GM19240 (cell line): Measurements from ENCODE around the gene SH3BP5L.
"Not testable (repeated sequence)": the region's sequence is repeated elsewhere in the genome, so short reads cannot be mapped to it uniquely, and the experiment has no call there.

Experiments
- DNase-seq: peaks from one replicate; pipeline ENCODE4 v3.0.0; 2011; ENCODE audit warnings: low spot score; ENCODE audit not compliant: insufficient read length

Gene SH3BP5L

DNA sequence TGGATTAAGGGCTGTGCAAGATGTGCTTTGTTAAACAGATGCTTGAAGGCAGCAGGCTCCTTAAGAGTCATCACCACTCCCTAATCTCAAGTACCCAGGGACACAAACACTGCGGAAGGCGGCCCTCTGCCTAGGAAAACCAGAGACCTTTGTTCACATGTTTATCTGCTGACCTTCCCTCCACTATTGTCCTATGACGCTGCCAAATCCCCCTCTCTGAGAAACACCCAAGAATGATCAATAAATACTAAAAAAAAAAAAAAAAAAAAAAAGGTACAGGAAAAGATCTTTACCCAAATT lies 5.0 kb upstream of the SH3BP5L start:
- not testable (repeated sequence) for DNase-seq

- no peak for DNase-seq
Measured at GRCh38 chr1:248828845-248829244, 3.1 kb upstream of the SH3BP5L start.

DNA sequence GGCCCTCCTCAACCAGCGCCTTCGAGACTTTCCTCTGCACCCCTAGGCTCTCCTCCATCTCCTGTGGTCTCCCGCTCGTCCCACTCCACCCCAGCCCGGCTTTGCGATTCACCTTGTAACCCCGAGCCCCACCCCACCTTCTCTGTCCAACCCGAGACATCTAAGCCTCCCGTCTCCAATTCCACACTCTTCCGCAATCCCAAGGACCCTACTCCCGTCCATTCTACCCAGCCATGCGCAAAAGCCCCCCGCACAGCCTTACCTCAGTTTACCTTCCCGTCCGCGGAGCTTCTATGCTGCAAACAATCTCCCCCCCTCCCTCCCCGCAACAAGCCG lies 174 bp downstream of the SH3BP5L start:
- DNase-seq: no peak

- no peak for DNase-seq
Measured at GRCh38 chr1:248825136-248825535, 579 bp downstream of the SH3BP5L start.

- no peak for DNase-seq
Measured at GRCh38 chr1:248824701-248825100, 1.0 kb downstream of the SH3BP5L start.

GRCh38 chr1:248824301-248824700 lies 1.4 kb downstream of the SH3BP5L start:
- DNase-seq: no peak

DNA sequence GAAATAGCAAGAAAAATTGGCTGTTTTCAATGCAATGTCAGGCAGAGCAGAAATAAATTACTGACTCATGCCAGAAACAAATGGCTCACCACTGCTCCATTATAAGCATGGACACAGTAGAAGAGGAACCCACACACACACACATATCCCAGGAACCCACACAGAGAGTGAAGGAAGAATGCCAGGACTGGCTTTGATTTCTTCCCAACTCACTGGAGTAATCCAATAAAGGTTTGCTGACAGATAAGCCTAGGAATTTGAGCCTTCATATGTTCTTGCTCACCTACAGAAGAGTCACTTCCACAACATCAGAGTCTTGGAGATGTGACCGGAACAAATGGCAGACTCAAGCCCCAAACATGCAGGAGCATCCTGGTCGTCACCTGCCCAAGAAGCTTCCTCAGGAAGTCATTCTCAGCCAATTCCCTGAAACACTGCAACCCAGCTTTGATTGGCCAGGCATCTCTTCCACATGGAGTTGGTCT lies 2.2 kb downstream of the SH3BP5L start:
- DNase-seq: no peak

DNA sequence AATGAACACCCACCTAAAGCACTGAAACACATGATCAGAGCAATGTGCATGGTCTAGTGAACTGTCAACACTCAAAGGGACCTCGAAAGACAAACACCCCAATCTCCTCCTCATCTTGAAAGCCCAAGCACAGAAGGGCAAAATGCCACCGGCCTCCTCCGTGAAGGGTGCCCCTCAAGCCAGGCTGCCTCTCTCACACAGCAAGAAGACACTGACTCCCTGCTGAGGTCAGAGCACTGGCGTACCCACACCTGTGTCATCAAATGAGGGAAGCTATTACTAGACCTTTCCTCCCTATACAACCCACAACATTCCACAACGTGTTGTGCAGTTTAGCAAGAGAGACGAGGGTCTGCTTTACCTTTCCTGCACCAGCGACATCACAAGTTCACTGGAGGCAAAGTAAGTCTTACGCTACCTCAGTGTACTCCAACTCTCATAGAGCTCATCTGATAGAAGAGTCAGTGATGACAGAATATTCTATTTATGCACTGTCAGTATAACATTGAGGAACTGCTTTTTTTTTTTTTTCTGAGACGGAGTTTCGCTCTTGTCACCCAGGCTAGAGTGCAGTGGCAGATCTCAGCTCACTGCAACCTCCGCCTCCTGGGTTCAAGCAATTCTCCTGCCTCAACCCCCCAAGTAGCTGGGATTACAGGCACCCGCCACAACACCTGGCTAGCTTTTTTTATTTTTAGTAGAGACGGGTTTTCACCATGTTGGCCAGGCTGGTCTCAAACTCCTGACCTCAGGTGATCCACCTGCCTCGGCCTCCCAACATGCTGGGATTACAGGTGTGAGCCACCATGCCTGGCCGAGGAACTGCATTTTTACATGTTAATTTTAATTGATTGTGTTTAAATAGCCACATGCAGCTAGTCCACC lies 3.3 kb downstream of the SH3BP5L start:
- DNase-seq: no peak

- no peak for DNase-seq
Measured at GRCh38 chr1:248821641-248822040, 4.1 kb downstream of the SH3BP5L start.

DNA sequence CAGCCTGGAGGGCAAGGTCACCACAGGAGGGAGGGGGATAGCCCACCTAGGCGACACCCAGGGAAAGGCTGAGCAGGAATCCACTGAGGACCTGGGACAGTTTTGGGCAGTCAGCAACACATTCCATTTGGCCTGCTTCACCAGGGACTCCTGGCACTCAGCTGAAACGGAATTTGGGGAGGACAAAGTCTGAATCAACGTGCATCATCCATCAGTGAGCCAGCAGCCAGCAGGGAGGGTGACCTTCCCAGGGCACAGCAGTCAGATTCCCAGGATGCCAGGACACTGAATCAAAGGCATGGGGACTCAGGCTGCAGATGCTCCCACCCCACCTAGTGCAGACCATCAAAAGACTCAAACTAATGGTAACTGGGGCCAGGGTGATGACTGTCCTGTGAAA lies 4.6 kb downstream of the SH3BP5L start:
- no peak for DNase-seq

- DNase-seq: no peak
Measured at GRCh38 chr1:248820041-248820585, 5.6 kb downstream of the SH3BP5L start.

DNA sequence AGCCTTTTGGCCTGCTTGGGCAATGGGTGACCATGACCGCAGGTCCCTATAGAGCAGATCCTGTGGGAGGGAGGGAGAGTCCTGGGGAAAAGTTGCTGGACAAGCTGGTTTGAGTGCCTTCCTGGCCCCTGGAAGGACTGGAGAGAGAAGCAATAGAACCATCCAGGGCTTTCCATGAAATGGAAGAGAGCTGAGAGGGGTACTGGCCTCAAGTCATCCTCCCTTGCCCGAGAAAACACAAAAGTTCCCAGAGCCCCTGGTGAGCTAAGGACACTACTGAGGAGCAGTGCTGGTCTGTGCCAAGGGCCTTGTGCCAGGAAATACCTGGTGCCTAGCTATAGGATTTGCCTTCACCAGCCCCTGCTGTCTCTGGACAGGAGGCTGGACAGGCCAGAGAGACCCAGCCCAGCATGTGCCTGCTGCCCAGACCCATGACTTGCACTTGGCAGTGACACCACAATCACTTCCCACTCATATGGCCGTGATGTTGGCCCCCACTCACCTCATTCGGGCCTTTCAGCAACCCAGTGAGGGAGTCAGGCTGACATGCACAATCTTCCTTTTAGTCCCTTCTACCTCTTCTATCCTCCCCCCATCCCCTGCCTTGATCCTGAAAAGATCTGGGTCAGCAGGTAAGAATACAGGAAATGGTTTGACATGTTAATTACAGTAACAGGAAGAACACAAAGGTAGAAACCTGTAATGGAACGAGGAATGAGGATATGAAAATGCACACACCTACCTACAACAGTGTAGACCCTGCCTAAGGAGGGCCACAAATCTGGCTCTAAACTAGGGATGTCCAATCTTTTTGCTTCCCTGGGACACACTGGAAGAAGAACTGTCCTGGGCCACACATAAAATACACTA lies 7.0 kb downstream of the SH3BP5L start:
- no peak for DNase-seq

GRCh38 chr1:248817065-248817464 lies 8.7 kb downstream of the SH3BP5L start:
- DNase-seq: no peak

- no peak for DNase-seq
Measured at GRCh38 chr1:248816042-248816851, 9.5 kb downstream of the SH3BP5L start.

DNA sequence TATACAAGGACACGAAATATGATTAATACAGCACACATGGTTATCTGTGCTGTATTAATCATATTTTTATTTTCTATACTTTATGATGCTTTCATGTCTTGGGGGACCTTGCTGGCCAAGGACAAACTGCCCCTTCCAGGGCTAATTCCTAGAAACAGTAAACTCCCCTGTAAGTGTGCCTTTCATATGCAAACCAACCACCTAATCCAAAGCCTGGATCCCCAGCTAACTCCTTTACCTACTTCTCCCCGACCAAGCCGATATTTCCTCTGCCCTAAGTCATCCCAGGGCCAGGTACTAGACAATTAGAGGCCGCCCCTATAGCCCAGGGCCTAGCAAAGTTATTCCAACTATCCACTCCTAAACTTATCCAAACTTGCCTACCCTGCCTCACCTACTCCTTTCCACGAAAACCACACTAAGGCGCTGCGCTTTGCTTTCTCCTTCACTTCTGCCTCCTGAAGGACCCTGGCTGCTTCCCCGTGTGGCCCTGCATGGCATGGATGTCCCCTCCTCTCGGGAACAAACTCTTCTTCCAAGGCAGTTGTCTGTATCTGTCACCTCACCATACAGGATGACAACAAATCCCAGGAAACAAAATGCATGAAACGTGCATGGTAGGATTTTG lies 10.2 kb downstream of the SH3BP5L start:
- DNase-seq: no peak

- DNase-seq: no peak
Measured at GRCh38 chr1:248814351-248814750, 11.4 kb downstream of the SH3BP5L start.

GRCh38 chr1:248813546-248813945 lies 12.2 kb downstream of the SH3BP5L start:
- DNase-seq: no peak

DNA sequence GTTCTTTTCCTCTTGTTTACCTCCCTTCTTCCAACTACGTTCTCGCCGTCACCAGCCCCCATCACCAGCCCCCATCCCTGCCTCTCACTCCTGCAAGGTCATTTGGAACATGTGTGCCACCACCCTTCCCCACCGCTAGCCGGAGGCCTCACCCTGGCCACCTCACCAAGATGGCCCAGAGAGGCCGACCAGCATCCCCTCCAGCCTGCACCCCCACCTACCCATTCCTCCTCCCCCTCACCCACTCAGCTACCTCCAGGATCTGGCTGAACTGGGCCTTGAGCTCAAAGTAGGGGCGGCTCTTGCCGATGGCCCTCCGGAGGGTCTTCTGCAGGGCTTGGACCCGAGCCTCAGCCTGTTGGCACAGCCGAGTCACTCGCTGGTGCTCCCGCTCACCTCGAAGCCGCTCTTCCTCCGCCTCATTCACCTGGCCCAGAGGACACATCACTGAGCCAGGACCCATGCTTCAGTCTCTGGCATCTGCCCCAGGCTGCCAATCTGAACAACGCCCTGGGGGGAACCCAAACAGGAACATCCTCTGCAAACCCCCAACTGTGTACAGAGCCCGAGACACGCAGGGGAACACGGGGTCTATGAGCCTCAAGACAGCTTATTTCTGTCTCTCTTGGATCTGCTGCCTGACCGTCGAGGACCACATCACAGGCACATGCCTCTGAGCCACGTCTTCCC lies 12.8 kb downstream of the SH3BP5L start:
- no peak for DNase-seq

- DNase-seq: no peak
Measured at GRCh38 chr1:248811514-248812490, 13.9 kb downstream of the SH3BP5L start.
